Dedifferentiated amniotic fluid mesenchymal stem cell (primary cell): Measurements from ENCODE around the gene COMMD7.
"Not testable (repeated sequence)": the region's sequence is repeated elsewhere in the genome, so short reads cannot be mapped to it uniquely, and the experiment has no call there.

Experiments
- DNase-seq: peaks from one replicate; pipeline ENCODE4 v3.0.0-alpha.2; 2016; ENCODE audit errors: extremely low spot score

Gene COMMD7

GRCh38 chr20:32765230-32765875 is 22.1 kb upstream of the COMMD7 start:
- DNase-seq, result not testable (repeated sequence)

DNA sequence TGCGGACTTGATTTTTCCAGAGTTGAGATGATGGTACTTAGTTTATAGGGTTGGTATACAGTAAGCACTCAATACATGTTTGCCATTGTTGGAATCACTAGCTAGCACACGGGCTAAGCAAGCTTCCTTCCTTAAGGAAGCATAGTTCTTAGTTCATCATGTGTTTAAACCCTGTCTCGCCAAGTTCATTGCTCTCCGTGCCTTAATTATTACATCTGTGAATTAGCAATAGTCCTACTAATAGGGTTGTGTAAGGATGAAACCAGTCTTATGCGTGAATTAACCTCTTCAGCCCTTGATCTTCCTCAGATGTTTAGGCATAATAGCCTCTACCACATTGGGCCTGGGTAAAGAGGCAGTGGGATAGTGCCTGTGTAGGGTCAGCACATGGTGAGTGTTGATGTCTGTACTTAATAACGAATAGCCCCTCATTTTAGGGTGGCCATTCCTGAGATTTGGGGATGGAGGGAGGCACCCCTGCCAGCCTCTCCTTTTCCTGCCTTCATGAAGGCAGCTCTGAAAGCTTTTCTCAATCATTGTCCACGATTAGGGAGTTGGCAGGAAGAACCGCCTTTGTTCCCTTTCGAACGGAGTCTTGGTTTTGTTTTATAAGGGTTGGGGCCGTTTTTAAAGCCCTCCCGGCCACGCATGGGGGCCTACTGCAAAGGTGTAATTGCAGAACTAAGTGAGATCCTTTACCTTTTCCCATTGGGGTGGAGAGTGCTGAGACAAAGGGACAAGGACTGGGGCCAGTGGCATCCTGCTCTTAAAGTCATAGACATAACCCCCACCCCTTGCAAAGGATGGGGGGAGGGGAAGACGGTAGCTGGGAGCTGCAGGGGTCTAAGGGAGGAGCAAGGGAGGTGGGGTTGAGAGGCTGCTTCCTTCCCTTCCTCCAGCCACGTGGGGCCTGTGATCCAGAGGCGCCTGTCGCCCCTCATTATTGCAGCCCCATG is 21.0 kb upstream of the COMMD7 start:
- DNase-seq, result no peak

- no peak for DNase-seq
Observed at GRCh38 chr20:32763202-32764004, 20.1 kb upstream of the COMMD7 start.

DNA sequence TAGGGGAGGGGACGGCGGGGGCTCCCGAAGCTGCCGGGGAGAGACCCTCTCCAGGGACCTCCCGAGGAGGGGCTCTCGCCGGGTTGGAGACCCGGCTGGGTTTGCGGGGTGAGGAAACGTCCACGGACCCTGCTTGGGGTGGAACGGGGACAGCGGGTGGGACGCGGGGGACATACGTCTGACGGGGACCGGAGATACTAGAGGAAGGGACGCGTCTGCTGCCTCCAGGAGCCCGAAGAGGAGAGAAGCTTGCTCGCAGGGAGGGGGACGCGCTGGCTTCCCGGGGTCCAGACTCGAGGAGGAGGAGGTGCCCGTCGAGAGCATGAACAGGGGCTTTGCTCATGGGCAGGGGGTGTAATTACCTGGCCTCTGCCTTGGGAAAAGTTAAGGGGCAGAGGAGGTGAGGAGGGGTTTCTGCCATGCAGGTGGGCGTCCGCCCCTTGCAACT is 19.5 kb upstream of the COMMD7 start:
- DNase-seq, result no peak

DNA sequence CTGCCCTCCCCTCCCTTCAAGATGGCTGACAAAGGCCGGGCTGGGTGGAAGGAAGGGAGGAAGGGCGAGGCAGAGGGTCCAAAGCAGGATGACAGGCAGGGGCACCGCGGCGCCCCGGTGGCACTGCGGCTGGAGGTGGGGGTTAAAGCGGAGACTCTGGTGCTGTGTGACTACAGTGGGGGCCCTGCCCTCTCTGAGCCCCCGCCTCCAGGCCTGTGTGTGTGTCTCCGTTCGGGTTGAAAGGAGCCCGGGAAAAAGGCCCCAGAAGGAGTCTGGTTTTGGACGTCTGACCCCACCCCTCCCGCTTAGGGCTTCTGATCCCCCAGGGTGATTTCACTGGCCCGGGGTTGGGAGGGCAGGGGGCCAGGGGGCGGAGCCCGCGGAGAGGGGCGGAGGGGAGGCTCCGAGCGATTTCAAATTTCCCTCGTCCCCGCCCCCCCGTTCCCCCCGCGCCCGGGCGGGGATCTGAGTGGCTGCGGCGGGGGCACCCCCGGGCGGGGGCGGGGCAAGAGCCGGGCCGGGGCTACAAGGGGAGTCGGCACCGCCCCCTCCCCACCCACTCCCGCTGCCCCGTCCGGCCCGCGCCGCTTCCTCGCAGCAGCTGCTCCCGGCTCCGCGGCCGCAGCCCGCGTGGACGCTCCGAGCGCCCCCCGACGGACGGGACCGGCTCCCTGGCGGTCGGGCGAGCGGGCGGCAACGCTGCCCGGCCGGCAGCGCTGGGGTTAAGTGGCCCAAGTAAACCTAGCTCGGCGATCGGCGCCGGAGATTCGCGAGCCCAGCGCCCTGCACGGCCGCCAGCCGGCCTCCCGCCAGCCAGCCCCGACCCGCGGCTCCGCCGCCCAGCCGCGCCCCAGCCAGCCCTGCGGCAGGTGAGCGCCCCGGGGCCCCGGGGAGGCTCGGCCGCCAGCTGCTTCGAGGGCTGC is 18.8 kb upstream of the COMMD7 start, which contains the start of gene DNMT3B:
Gene DNMT3B, plus strand, starts transcription at position 555 of the 923 bp plus-strand sequence. CDS start 17,939 bp downstream, outside the sequence.
- no peak for DNase-seq

- no peak for DNase-seq
Observed at GRCh38 chr20:32761417-32761830, 18.2 kb upstream of the COMMD7 start.

DNA sequence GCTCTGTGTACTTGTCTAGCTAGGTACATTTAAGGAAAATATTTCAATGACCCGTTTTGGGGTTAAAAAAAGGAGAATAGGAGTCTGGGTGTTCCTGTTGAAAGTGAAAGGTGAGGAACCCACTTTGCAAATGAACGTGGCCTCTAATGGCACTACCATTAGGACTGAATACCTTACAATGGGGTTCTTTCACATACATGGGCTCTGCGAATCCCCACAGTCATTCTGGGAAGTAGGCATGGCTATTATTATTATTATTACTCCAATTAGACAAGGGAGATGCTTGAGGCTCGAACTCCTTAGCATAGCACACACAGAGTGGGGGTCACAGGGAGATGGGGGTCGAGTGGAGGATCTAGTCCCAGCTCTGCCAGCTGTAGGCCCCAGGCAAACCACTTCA is 12.9 kb upstream of the COMMD7 start:
- DNase-seq, result no peak

DNA sequence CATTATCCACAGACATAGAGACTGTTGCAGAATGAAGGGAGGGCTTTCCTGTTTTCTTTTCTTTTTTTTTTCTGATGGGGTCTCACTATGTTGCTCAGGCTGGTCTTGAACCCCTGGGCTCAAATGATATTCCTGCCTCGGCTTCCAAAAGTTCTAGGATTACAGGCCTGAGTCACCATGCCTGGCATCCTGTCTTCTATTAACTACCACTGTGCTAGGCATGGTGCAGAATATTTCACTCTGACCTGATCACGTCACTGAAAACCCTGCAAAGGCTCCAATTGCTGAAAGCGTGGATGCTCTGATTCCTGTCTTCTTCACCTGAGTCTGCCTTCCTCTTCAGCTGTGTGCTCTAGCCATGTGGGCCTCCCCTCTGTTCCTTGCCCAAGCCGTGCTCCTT is 10.5 kb upstream of the COMMD7 start:
- DNase-seq, result no peak

- no peak for DNase-seq
Observed at GRCh38 chr20:32752458-32753250, 9.4 kb upstream of the COMMD7 start.

- no peak for DNase-seq
Observed at GRCh38 chr20:32751702-32752457, 8.6 kb upstream of the COMMD7 start.

DNA sequence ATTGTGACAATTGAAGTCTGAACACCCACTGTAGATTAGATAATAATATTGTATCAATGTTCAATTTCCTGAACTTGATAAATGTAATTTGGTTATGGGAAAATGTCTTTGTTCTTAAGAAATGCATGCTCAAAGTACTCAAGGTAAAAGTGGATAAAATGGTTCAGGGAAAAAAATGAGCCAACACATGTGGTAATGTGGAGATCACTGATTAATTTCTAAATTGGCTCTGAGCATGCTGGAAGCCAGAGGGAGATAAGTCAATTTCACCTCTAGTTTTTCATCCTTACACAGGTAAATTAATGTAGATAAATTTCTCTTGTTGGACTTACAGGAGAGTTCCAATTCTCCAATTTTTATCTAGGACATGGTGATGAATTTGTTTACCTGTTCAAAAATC is 8.0 kb upstream of the COMMD7 start:
- DNase-seq, result no peak

DNA sequence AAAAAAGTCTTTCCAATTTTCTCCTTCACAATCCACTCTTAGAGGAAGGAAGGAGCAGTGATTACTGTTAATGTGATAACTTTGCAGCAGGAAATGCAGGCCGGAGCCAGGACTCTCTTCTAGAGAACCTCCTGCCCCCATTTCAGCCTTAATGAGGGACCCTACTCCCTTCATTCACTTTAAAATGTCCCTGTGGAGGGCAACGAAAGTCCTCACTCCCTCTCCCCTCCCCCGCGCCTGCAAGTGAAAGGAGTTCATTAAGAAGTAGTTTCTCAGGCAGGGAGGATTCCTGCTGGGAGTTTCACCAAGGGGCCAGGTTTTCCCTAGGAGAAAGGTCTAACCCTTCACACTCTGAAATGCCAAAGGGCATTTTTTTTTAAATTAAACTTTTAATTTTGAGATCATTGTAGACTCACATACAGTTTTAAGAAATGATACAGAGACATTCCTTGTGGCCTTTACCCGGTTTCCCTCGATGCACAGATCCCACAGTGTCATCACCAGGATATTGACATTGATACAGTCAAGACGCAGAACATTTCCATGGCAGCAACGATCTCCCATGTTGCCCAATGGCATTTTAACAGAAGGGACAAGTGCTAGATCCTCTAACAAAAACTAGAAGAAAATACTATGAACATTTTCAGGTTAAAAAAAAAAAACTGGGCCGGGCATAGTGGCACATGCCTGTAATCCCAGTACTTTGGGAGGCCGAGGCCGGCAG is 6.8 kb upstream of the COMMD7 start:
- no peak for DNase-seq

DNA sequence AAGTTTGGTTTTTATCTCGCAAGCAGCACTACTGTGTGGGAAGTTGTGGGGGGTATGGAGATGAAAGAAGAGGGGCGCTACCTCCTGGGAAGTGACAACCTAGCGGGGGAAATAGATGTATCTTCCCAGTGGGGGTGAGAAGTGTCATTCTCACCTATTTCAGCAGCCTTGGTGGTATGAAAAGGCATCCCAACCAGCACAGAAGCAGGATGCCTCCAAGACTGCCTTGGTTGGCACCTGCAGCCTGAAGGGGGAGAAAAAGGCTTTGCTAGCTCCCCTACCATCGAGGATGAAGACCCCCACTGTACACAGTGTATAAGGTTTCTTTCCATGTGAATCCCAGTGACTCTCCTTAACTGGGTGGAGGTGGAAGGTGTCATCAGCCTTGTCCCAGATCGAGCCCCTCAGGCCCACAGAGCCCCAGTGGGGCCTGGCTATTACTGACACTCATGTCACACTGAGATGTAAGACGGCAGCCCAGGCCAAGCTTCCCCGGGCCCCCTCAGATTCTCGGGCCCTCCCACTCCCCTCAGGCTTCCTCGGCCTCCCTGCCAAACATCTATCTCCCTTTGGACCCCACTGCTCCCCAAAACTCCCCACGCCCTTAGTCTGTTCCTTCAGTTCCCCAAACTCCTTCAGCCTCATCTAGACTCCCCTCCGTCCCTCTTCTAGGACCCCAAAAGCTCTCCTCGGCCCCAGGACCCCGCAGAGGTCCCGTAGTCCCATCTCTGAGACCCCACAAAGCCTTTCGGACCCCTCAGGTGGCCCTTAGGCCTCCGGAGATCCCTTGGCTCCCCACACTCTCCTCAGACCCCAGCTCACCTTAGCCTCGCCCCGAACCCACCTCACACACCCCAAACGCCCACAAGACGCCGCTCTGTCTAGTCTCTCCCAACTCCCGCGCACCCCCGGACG is 688 bp downstream of the COMMD7 start:
- DNase-seq, result no peak

- no peak for DNase-seq
Observed at GRCh38 chr20:32741151-32741550, 2.1 kb downstream of the COMMD7 start.

- no peak for DNase-seq
Observed at GRCh38 chr20:32737371-32738223, 5.7 kb downstream of the COMMD7 start.

DNA sequence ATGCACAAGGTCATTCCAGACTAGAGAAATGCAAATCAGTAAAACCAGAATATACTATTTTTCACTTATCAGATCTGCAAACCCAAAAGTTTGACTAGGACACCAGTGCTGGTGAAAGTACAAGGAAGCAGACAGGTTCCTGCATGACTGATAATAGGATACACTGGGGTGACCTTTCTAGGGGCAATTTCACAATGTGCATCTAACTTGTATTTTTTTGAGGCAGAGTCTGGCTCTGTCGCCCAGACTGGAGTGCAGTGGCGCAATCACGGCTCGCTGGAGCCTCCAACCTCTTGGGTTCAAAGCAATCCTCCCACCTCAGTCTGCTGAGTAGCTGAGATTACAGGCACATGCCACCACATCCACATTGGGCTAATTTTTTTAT is 11.4 kb downstream of the COMMD7 start:
- DNase-seq, result no peak

DNA sequence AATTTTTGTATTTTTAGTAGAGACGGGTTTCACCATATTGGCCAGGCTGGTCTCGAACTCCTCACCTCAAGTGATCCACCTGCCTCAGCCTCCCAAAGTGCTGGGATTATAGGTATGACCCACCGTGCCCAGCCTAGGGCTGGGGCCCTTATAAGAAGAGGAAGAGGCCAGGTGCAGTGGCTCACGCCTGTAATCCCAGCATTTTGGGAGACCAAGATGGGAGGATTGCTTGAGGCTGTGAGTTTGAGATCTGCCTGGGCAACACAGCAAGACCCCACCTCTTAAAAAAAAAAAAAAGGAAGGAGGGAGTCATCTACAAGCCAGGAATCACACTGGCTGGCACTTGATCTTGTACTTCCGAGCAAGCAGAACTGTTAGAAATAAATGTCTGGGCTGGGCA is 13.9 kb downstream of the COMMD7 start:
- DNase-seq, result not testable (repeated sequence)
